Memory B cell (primary cell): ENCODE measurements around the gene GPR176.
A peak's percentile ranks its signal among the peaks of the same experiment; 100 is the strongest.

Experiments
- ATAC-seq: fragments of 150-1000 bp; cut with Tn5 transposase; 2 replicates; pipeline ENCODE4 v1.10.0; 2021; ENCODE audit warnings: low read depth, mild to moderate bottlenecking, moderate library complexity
- DNase-seq, 2 donors: peaks; one replicate each; pipeline ENCODE4 v3.0.0; 2022; ENCODE audit warnings: low spot score in 2 of 2
- H3K27ac Mint-ChIP-seq: one replicate; pipeline ENCODE4 v1.8.0; 2022; ENCODE audit warnings: mild to moderate bottlenecking, moderate library complexity, mixed read lengths
- H3K27me3 Mint-ChIP-seq: one replicate; pipeline ENCODE4 v1.8.0; 2022; ENCODE audit warnings: mixed read lengths
- H3K36me3 Mint-ChIP-seq: one replicate; pipeline ENCODE4 v1.8.0; 2022; ENCODE audit warnings: mild to moderate bottlenecking, mixed read lengths
- H3K4me1 Mint-ChIP-seq: one replicate; pipeline ENCODE4 v1.8.0; 2022; ENCODE audit warnings: mixed read lengths
- H3K4me3 Mint-ChIP-seq: one replicate; pipeline ENCODE4 v1.8.0; 2022; ENCODE audit warnings: mild to moderate bottlenecking, moderate library complexity, mixed read lengths
- H3K9me3 Mint-ChIP-seq: one replicate; pipeline ENCODE4 v1.8.0; 2022; ENCODE audit warnings: mixed read lengths

The GPR176 gene

GRCh38 chr15:39792025-39792843 is 127.8 kb downstream of the GPR176 start:
- H3K4me3 Mint-ChIP-seq, result no peak overlapping the region
- no peak overlapping the region for H3K27ac Mint-ChIP-seq
- no peaks in the 10 kb centered on the region for H3K36me3 Mint-ChIP-seq

DNA sequence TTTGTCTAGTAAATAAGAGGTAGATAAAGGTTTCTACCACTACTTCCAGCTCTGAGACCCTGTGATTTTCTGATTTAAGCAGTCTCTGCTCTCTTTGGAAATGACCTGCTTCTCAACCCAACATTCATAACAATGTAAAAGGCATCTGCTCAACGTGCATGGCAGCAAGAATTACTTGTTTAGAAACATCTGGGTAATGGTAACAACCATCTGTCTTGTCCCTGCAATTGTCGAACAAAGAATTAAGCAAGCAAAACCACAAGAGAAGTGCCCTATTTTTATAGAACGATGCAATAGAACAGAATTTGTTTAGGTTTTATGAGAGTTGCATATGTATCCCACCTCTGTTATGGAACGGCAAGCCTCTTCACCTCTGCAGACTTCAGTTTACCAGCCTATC is 130.3 kb downstream of the GPR176 start:
- Mint-ChIP-seq H3K9me3 (no peaks in the 10 kb centered on the region), H3K4me1 (peaks cover 5% of the 10 kb centered on the region), H3K27me3 (no peaks in the 10 kb centered on the region), H3K4me3 (no peak overlapping the region), H3K36me3 (no peaks in the 10 kb centered on the region), H3K27ac (no peak overlapping the region)
- ATAC-seq (no peak), DNase-seq (no peak)

More at GRCh38 chr15:39792025-39792843, 127.8 kb downstream of the GPR176 start:
- Mint-ChIP-seq H3K4me1 (no peaks in the 10 kb centered on the region), H3K9me3 (no peaks in the 10 kb centered on the region), H3K27me3 (peaks cover 7% of the 10 kb centered on the region)
- DNase-seq, result no peak
- ATAC-seq, result no peak

GRCh38 chr15:39788800-39789565 is 131.1 kb downstream of the GPR176 start:
- Mint-ChIP-seq H3K9me3 (no peaks in the 10 kb centered on the region), H3K27ac (peak overlapping the region; percentile 24), H3K27me3 (no peaks in the 10 kb centered on the region), H3K36me3 (no peaks in the 10 kb centered on the region), H3K4me3 (no peak overlapping the region), H3K4me1 (peaks cover 6% of the 10 kb centered on the region)
- ATAC-seq (no peak), DNase-seq (no peak)

DNA sequence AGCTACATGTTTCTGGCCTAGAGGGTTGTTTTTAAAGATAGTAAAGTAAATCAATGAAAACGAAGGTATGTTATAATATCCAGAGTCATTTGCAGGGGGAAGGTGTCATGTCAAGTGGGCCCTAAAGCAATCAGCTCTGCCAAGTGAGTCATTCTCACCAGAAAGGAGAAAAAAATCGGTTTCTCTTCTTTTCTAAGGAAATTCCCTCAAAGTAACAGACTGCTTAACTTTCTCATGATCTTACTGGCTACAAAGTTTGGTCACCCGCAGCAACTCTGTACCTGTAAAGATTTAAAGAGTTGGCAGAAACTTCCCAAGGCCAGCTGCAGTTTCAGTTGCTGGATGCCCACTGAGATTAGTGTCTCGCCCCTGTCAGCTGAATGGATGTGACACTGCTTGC is 132.0 kb downstream of the GPR176 start:
- H3K9me3 Mint-ChIP-seq, result no peaks in the 10 kb centered on the region
- H3K27me3 Mint-ChIP-seq, result no peaks in the 10 kb centered on the region
- no peak overlapping the region for H3K4me3 Mint-ChIP-seq
- ATAC-seq (no peak), DNase-seq (no peak)
- H3K36me3 Mint-ChIP-seq, result no peaks in the 10 kb centered on the region
- no peak overlapping the region for H3K27ac Mint-ChIP-seq
- H3K4me1 Mint-ChIP-seq, result peaks cover 15% of the 10 kb centered on the region

DNA sequence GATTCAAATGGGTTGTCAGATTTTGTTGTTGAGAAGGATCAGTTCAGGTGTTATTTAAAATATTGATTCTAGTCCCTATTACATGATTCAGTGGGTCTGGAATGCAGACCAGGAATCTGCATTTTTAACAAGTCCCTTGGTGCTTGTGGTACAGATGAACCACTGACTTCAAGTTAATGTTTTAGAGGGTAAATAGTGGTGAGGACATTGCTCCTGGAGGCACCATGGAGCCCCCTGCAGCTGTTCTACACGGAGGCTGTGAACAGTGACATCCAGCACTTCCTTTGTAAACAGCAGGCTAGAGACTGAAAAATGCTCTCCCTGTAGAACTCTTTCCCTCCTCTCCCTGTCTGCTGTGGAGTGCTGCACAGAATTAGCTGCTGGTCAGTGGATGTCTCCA is 132.6 kb downstream of the GPR176 start:
- H3K36me3 Mint-ChIP-seq, result no peaks in the 10 kb centered on the region
- ATAC-seq, result no peak
- no peak overlapping the region for H3K27ac Mint-ChIP-seq
- H3K27me3 Mint-ChIP-seq, result no peaks in the 10 kb centered on the region
- DNase-seq, result no peak
- H3K4me3 Mint-ChIP-seq, result no peak overlapping the region
- H3K9me3 Mint-ChIP-seq, result no peaks in the 10 kb centered on the region
- H3K4me1 Mint-ChIP-seq, result peaks cover 15% of the 10 kb centered on the region

DNA sequence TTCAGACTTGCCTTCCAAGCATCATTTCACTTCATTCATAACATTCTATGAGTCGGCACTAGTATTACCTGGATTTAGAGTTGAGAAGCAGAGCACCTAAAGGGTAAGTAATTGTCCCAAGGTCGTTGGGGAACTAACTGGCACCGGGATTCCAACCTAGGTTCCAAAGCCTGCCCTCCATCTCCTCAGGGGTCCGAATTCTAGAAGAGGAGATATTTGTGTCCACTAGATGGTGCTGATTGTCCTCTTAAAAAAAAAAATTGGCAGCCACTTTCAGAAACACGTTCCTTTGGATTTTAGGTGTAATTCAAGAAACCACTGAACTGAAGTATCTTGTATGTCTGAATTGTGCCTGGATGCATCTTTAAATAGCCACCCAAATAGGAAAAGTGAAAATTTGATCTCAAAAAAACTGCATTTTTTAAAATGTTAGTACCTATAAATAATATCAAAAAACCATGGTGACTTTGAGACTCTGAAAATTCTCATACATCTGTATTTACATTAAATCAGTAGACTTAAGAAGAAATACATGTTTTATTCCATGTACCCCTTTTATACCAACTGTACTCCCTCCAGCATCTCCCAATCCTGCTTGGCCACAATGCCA is 133.5 kb downstream of the GPR176 start:
- Mint-ChIP-seq H3K4me1 (peaks cover 17% of the 10 kb centered on the region), H3K27ac (peak overlapping the region; percentile 8), H3K36me3 (no peaks in the 10 kb centered on the region), H3K27me3 (no peaks in the 10 kb centered on the region), H3K9me3 (no peaks in the 10 kb centered on the region), H3K4me3 (no peak overlapping the region)
- DNase-seq (peak in 1 of 2 donors; percentile 21), ATAC-seq (no peak)

DNA sequence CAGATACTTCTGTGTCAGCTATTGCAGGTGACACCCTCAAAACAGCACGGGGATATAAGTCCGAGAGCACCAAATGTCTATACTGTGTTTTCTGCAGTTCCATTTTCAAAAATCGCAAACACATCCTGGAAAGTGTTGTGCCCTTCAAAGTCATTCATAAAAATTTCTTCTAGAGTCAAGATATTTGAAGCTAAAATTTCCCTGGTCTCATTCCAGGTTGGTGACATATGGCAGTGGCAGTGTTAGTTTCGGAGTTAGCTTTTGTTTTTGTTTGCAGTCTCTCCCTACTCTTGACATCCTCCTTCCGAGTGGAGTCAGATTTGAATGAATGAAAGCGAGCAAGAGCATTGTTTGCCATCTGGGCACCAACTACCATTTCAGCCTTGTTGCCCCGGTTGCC is 134.2 kb downstream of the GPR176 start:
- Mint-ChIP-seq H3K9me3 (no peaks in the 10 kb centered on the region), H3K27ac (peak overlapping the region; percentile 8), H3K4me1 (peaks cover 18% of the 10 kb centered on the region)

GRCh38 chr15:39785139-39785538 is 134.9 kb downstream of the GPR176 start:
- Mint-ChIP-seq H3K4me3 (no peak overlapping the region), H3K9me3 (no peaks in the 10 kb centered on the region), H3K36me3 (no peaks in the 10 kb centered on the region), H3K27ac (peak overlapping the region; percentile 56), H3K4me1 (peaks cover 18% of the 10 kb centered on the region), H3K27me3 (no peaks in the 10 kb centered on the region)
- no peak for ATAC-seq
- DNase-seq, result no peak

More for the DNA sequence above, 134.2 kb downstream of the GPR176 start:
- DNase-seq (no peak), ATAC-seq (no peak)
- Mint-ChIP-seq H3K27me3 (no peaks in the 10 kb centered on the region), H3K4me3 (no peak overlapping the region), H3K36me3 (no peaks in the 10 kb centered on the region)

DNA sequence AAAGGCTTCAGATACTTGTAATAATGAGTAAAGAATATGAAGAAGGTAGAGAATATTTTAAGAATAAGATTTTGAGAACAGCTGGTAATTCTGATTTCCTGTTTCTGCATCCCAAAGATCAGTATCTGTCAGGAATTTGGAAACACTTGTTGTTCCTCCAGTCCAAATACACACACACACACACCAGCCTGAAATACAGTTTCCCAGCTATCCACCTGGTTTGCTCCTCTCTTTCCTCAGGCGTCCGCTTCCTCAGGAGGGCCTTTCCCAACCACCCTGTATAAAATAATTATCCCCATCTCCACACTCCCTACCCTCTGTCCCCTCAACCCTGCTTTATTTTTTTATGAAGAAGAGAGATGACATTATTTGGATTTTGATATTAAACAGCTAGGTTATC is 135.4 kb downstream of the GPR176 start:
- Mint-ChIP-seq H3K4me1 (peaks cover 18% of the 10 kb centered on the region), H3K27ac (peak overlapping the region; percentile 56), H3K27me3 (no peaks in the 10 kb centered on the region), H3K36me3 (no peaks in the 10 kb centered on the region), H3K4me3 (no peak overlapping the region), H3K9me3 (no peaks in the 10 kb centered on the region)
- DNase-seq, result no peak
- ATAC-seq, result no peak

DNA sequence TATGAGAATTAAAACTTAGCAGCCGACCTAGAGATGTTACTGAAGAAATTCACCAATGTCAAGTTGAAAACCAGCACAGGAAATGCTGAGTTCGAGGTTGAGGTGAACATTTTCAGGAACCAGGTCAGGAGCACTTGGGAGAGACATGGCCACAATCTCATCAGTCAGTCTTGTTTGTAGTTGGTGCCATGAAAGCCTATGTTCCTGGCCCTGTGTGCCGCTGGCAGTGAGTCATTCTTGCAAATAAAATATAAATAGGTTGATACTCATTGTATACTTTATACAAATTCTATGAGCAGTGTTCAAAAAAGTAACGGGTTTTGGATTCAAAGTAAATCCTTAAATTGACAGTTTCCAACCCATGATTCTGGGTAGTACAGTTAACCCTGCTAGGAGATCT is 135.9 kb downstream of the GPR176 start:
- Mint-ChIP-seq H3K27me3 (no peaks in the 10 kb centered on the region), H3K27ac (peak overlapping the region; percentile 74), H3K9me3 (no peaks in the 10 kb centered on the region), H3K4me3 (peak overlapping the region; percentile 98), H3K4me1 (peaks cover 18% of the 10 kb centered on the region), H3K36me3 (no peaks in the 10 kb centered on the region)
- DNase-seq, result no peak
- no peak for ATAC-seq

DNA sequence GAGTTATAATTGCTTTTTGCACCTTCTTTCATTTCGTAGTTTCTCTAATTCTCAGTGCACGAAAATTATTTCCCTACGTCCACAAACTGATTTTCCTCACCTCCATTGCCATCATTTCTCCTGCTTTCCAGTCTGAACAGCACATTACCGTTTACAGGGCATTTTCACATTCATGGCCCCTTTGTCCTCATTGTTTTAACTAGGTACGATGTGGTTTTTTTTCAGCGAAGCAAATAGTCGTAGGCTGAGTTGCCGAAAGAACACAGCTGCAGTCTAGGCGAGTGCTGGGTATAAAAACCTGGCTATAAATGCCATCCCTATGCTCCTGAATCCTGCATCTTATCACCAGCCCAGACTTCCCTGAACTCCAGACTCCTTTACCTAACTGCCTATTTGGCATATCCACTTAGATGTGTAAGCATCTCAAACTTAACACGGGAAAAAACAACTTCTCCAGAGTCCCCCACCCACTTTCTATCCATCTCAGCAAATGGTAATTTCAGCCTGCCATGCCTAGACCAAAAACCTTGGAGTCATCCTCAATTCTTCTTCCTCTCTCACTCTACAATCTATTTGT is 136.7 kb downstream of the GPR176 start:
- Mint-ChIP-seq H3K27ac (peak overlapping the region; percentile 74), H3K36me3 (no peaks in the 10 kb centered on the region), H3K4me1 (peaks cover 18% of the 10 kb centered on the region), H3K4me3 (peak overlapping the region; percentile 98), H3K27me3 (no peaks in the 10 kb centered on the region), H3K9me3 (no peaks in the 10 kb centered on the region)
- ATAC-seq (no peak), DNase-seq (no peak)

DNA sequence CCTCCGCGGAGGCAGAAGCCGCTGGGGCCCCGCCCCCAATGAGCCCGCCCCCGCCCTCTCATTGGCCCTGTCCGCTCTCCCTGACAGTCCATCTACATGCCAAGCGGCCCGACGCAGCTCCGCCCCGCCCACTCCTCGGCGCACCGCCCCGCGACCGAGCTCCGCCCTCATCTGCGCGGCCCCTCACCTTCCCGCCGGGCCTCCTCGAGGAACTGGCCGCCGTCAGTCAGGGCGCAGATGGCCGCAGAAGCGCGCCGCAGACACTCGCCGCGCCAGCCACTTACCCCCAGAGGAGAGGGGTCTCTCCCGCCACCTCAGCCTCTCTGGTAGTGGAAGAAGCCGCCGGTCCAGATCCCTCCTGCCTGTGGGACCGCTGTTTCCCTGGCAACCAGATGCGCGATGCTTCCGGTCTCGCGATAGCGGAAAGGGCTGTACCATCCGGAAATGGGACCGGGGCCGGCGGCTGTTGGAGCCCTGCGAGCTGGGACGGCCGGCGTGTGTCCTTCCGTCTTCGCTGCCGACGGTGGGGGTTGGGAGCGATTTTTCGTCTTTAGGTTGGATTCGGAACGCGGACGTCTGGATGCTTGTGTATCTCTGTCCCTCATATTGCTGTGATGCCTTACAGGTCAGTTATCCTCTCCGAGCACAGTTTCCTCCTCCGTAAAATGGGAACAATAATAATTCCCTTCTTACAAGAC is 137.5 kb downstream of the GPR176 start, which contains the start of gene FSIP1:
Gene FSIP1, minus strand, starts transcription at position 401 of the 698 bp plus-strand sequence. CDS start 6,317 bp downstream, outside the sequence.
- peak within 1 kb of the TSS; percentile 98 for H3K4me3 Mint-ChIP-seq
- DNase-seq, result peak; percentile 98 to 99
- peaks cover 18% of the 10 kb centered on the region for H3K4me1 Mint-ChIP-seq
- H3K9me3 Mint-ChIP-seq, result no peaks in the 10 kb centered on the region
- peak within 1 kb of the TSS; percentile 74 for H3K27ac Mint-ChIP-seq
- no peaks in the 10 kb centered on the region for H3K36me3 Mint-ChIP-seq
- peak; percentile 97 for ATAC-seq
- no peaks in the 10 kb centered on the region for H3K27me3 Mint-ChIP-seq

DNA sequence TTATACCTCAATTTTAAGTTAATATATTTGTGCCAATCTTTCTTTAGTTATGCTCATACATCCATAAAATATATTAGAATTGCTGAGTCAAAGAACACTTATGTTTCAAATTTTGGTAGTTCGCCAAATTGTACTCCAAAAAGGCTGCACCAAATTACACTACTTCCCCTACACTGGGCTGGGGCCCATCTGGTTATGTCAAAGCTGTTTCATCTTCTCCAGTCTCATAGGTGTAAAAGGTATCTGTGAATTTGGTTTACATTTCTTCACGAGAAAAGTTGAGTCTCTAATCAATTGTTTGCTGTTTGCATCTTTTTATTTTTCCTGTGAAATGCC is 138.1 kb downstream of the GPR176 start:
- Mint-ChIP-seq H3K4me3 (peak overlapping the region; percentile 98), H3K9me3 (no peaks in the 10 kb centered on the region), H3K36me3 (peaks cover 1% of the 10 kb centered on the region), H3K27ac (peak overlapping the region; percentile 74), H3K4me1 (peaks cover 18% of the 10 kb centered on the region), H3K27me3 (peaks cover 4% of the 10 kb centered on the region)
- ATAC-seq (no peak), DNase-seq (no peak)
